HG03066 (cell line): ENCODE data around the gene ABCG5.

Experiments used
- ATAC-seq: cut with Tn5 transposase; IDR thresholded peaks from one replicate; pipeline ENCODE4 v1.9.1; 2021; ENCODE audit warnings: low read depth; ENCODE audit not compliant: unreplicated experiment

Gene ABCG5

DNA sequence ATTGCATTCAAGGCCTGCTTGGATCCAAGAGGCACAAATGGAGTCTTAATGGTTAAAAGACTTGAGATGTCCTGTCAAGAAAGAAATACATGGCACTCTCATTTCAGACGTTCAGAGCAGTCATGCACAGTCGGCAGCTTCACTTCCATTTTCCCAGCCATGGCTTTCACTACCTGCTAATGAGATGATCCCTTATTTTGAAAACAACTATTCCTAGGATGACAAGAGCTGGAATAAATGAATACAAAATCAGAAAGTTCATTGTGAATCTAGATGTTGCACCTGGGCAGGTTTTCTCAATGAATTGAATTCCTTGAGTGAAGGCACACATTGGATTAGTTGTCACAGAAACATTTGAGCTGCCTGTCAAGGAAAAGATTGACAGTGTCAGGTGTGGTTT lies 25.7 kb downstream of the ABCG5 start:
- ATAC-seq: no peak

DNA sequence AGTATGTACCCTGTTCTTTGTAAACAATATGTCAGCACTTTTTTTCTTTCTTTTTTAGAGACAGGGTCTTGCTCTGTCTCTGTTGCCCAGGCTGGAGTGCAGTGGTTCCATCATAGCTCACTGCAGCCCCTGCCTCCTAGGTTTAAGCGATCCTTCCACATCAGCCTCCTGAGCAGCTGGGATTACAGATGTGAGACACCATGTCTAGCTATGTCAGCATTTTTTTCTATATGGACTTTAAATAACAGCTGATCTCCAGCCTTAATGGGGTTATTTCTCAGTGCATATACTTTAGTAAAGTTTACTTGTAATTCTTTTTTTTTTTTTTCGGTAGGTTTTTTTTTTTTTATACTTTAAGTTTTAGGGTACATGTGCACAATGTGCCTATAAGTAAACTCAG lies 26.6 kb downstream of the ABCG5 start:
- ATAC-seq: no peak

DNA sequence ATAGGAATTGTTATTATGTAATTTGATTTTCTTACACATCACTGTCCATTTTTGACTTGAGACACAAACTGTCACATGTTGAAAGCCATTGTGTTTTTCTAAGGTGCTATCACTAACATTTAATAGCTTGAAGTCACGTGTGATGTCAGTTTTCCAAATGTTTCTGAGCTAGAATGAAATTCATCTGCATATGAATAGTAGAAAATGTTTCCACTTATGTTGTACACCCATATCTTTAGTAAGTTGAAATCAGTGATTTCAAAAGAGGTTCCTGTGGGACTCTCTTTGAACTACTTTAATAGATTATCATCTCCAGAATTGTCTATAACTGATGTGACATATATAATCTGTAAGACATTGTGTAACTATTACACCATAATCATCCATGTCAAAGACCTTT lies 27.8 kb downstream of the ABCG5 start:
- ATAC-seq: no peak

DNA sequence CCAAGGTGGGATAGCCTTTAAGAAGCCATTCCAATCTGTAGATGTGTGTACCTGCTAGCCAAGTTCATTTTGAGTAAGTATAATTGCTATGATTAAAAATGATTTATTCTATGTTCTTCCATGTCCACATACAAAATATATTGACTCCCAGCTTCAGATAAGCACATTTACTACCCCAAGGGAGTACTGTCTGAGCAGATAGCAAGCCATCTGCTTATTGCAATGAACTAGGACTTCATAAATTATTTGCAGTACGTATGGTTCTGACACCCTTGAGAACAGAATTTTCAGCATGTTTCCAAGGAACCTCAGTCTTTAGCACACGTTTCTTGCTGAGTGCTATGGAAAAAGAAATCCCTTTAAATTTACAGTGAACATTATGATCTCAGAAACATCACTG lies 28.2 kb downstream of the ABCG5 start:
- no peak for ATAC-seq

DNA sequence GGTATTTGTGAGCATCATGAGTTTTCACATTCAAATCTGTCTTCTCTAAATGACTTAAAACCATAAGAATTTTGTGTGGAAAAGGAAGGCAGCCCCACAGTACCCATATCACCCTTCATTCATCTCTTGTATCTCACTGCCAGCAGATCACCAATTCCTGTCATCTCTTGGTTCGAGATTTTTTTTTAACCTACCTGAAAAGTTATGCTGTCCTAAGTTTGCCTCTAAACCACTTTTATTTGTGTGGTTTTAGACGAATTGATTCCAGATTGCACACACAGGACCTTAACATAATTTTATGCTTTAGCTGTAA lies 32.0 kb downstream of the ABCG5 start:
- no peak for ATAC-seq

DNA sequence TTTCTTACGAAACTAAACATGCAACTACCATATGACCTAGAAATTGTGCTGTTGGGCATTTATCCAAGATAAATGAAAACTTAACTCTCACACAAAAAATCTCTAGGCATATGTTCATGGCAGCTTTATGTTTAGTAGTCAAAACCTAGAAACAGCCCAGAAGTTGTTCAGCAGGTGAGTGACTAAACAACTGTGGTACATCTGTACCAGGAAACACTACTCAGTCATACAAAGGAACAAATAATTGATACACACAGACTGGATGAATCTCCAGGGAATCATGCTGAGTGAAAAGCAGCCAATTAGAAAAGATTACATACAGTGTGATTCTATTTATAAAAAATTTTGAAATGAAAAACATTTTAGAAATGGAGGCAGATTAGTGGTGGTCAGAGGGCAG lies 35.5 kb downstream of the ABCG5 start:
- no peak for ATAC-seq

DNA sequence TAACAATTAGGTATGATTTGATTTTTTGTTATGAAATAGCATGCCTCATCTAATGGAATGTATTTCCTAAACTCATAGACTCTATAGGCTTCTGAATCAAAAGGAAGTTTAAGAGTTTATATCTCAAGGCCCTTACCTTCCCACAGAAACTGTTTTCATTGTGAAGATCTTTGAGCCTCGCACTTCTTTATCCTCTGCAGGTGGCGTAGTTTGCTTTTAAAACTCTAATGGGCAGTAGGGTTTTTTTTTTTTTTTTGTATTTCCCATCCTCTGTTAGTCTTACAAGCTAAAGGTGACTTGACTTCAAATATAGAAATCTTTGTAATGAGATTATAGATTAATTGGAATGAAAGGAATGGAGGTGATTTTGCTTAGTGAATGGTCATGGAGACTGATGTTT lies 36.5 kb downstream of the ABCG5 start:
- no peak for ATAC-seq

DNA sequence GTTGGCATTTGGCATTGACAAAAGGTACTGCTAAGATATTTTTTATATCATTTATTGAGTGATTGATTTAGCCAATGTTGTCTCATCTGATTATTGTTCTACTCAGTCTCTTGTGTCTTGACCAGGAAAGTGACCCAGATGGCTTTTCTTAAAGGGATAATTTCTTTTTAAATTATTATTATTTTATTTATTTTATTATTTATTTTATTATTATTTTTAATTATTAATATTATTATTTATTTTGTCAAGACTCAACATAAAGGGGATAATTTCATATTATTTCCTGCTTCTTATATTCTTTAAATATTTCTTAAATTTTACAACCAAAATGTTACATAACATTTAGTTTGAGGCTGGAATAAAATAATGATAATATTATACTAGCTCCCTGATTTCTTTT lies 37.7 kb downstream of the ABCG5 start:
- no peak for ATAC-seq

DNA sequence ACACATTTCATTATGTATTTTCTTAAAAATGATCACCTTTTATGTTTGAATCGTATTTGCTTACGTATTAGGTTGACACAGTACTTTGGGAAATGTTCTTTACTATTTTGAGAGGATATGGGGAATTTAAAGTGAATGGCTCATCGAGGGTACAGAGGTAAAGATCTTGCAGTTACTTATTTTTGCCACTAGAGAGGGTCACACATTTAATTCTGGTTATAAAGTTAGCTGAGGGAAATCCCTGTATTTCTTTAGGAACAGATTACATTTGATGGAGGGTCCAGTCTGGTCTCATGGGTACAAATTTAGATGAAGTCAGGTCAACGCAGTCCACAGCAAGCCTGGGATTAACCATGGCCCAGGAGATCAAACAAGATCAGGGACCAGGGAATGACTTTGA lies 40.3 kb downstream of the ABCG5 start:
- no peak for ATAC-seq

DNA sequence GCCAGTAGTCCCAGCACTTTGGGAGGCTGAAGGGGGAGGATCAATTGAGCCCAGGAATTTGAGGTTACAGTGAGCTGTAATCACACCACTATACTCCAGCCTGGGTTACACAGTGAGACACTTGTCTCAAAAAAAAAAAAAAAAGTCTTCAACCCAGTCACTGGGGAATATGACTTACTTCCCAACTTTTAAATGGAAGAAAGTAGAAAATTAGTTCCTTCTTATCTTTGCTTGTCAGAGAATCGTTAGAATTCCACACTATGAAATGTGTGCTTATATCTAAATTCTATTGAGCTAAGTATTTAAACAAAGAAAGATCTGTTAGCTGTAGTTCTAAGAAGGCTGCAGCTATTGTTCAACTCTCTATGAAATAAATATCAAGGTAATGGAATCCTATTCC lies 42.4 kb downstream of the ABCG5 start:
- no peak for ATAC-seq

DNA sequence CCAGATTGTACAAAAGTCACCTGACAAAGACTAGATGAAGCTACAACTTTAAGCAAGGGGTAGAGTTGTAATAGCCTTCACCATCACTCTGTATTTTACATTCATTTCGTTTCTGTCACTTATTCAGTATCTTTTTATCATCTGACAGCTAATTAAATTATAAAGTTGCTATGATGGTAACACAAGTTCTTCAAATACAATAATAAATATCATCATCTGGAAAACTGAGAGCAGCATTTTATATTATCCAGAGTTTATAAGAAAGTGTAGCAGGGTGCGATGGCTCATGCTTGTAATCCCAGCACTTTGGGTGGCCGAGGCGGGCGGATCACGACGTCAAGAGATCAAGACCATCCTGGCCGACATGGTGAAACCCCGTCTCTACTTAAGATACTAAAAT lies 43.7 kb downstream of the ABCG5 start:
- no peak for ATAC-seq

DNA sequence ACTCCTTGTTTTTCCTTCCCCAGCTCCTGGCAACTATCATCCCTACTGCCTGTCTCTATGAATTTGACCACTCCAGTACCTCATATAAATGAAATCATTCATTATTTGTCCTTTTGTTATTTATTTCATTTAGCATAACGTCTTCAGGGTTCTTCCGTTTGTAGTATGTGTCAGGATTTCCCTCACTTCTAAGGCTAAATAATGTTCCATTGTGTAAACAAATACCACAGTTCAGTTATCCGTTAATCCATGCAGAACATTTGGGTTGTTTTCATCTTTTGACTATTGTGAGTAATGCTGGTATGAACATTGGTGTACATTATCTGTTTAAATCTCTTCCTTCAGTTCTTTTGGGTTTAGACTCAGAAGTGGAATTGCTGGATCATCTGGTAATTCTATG lies 46.0 kb downstream of the ABCG5 start:
- no peak for ATAC-seq

DNA sequence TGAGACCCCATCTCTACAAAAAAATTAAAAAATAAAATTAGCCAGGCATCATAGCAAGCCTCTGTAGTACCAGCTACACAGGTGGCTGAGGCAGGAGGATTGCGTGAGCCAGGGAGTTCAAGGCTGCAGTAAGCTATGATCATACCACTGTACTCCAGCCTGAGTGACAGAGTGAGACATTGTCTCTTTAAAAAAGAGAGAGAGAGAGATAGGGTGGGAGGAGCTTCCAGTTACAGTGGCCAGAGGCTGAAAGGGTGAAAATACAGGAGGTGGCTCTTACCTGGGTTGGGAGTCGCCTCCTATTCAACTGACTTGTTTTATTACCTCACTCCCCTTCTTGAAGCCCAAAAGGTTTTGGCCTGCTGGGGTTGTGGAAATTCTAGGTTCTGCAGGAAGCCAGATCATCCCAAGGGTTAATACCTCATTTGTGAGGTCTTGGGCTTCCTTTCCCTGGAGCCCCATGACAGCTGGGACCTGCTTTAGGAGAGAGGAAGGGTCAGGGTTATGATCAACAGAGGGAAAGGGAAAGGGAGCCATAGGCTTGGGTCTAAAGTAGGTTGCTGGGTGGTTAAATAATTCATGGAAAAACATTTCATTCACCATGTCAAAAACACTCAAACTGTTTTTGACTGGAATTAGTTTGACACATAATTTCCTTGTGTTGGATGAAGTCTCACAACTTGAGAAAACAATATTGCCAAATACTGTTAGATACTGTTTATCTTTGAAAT lies 47.4 kb downstream of the ABCG5 start:
- no peak for ATAC-seq

DNA sequence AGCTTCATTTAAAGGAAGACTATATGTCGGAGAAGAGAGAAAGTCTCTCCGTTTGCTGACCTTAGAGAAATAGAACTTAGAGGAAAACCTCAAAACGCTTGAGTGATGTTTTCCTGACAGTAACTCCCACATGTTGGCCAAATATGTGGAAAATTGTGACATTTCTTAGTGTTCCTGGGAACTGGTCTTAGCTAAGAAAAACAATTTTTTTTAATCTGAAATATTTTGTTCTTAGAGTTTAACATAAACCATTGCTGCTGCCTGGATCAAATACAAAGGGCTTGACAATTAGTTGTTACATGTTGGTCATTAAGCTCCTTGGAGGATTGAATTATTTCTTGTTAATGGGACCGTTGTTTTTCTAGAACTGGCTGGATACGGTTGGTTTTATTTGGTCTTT lies 48.5 kb downstream of the ABCG5 start:
- ATAC-seq: no peak

DNA sequence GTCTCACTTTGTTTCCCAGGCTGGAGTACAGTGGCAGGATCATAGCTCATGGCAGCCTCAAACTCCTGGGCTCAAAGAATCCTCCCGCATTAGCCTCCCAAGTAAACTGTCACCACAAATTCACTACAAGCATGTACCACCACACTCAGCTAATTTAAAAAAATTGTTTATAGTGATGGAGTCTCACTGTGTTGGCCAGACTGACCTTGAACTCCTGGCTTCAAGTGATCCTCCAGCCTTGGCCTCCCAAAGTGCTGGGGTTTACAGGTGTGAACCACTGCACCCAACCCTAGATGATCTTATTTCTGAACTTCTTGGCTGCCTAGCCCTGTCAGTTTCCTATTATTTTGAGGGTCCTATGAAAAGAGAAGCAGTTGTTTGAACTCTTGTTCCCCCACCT lies 50.0 kb downstream of the ABCG5 start:
- no peak for ATAC-seq

DNA sequence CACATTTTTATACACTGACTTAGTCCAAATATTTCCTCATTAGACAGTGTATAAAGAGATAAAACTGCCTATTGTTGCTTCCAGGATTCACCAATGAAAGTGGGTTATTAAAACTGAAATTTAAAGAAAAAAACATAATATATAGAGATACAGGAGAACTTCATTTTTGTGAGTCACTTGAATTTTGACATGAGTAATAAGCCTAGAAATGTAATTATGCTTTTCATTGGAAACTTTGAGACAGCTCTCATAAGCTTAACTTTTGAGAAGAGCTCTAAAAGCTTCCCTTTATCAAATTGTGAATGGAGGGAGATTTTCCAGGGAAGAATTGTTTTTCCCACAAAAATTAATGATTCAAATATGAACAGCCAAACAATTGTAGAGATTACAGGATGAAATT lies 50.7 kb downstream of the ABCG5 start:
- ATAC-seq: no peak

DNA sequence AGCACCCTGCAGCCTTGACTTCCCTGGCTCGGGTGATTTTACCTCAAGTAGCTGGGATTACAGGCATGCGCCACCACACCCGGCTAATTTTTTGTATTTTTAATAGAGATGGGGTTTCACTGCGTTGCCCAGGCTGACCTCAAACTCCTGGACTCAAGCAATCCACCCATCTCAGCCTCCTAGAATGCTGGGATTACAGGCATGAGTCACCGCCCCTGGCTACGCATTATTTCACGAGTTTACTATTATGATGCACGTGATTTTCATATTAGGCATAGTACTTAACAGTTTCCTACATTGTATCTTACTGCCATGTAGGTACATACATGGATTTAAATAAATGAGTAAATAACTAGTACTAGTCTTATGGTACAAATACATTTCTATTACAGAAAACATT lies 60.4 kb downstream of the ABCG5 start:
- ATAC-seq: no peak

DNA sequence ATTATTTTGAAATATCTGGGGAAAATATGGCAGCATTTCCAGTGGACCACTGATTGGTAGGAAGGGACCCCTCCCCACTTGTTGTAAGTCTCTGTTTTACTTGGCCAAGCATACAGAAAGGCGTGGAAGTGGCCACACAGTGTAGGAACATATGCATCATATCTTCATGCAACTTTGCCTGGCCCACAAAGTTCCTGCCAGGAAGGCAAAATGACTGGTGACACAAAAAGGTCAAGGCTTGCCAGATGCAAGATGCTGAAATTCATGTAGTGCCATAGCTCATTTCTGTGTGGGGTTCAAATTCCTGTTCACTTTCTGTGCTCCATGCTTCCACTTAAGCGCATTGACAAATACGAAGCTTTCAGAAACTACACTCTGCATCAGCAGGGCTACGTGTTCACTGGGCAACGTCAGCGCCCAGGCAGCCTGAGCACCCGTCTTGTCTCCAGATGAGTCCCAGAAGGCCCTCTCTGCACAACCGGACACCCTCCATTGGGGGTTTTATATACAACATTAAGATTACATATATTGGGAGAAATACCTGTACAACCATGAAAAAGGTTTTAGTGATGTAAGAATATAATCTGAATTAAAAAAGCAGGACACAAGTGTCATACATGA lies 61.2 kb downstream of the ABCG5 start:
- ATAC-seq: no peak

DNA sequence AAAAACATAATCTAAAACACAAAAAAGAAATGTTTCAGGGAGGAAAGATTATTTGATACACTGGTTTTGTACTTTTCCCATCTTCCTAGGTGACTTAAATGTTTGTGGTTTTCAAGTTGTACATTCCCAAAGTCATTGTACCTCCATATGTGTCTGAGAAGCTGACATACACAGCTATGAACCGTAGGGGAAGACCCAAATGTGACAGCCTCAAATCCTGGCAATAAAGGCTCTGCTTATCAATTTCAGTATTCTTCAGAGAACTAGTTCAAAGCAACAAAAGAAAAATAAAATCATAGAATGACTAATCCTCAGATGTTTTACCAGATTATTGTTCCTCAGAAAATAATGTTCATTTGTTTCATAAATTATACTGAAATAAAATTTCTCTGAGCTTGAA lies 62.3 kb downstream of the ABCG5 start:
- no peak for ATAC-seq

DNA sequence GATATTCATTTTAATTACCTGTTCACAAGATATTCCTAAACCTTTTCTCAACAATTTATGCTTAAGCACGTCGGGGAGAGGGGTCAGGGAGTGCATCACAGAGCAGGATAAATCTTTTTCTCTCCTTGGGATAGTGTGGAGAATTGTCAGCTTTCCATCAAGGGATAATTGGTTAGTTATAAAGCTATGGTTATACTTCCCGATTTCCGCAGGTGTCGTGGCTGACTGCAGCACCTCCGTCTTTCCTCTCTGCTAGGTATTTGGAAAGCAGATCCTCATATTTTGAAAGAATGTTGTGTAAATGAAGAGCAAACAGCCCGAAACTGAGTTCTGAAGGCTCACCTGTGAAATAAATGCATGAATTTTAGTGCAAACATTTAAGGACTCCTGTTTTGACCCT lies 64.0 kb downstream of the ABCG5 start:
- ATAC-seq: no peak

DNA sequence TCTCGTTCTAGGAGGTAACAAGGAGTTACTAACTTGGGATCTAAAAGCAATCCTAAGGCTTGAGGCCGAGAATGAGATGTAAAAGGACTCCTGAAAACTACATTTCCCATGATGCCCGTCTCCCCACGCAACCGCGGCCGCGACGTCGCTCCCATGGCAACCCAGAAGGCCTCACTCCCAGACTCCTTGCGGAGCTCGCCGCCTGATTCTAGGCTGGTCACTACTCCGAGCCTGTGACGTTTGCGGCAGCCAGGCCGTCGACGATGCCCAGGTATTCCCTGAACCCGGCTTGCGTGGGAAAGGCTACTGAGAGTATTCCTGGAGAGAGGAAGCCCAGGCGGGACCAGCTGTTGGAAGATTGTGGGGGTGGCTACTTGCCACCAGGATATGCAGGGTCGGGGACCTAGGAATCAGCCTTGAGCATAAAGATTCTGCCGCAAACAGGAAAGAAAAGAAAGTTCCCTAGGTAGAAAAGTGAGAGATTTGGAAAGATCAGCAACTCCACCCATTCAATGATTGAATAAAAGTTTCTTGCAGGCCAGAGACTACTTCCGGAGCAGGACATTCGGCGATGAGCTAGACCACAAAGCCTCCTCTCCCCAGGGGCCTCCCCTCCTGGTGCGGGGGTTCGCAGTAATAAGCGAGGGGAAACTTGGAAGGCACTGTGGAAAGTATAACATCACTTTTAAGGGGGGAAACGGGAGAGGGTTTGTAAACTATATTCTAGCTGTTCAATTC lies 64.6 kb downstream of the ABCG5 start, which contains the start of gene DYNC2LI1:
TSS of gene DYNC2LI1 (plus strand) at position 164 of the 738 bp plus-strand sequence. CDS start at position 264, 100 bp downstream.
- ATAC-seq: peak; percentile 99

DNA sequence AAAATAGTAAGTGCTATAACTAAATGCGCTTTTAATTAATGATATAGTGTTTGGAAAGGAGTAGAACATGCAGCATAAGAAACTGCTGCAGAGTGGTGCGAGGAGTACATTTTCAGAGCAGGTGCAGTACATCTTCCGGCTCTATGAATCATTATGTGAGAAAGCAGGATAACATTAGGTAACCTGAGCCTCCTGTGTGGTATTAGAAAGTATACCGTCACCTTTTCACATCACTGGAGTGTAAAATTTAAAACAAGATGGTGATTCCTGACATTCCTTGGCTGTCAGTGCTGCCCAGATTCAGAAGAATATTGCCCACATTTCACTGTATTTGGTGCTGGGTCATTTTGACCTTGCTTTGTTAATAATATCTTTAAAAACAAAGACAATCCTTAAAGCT lies 72.6 kb downstream of the ABCG5 start:
- no peak for ATAC-seq
